ENCODE data around the gene UNC79.

Gene UNC79

DNA sequence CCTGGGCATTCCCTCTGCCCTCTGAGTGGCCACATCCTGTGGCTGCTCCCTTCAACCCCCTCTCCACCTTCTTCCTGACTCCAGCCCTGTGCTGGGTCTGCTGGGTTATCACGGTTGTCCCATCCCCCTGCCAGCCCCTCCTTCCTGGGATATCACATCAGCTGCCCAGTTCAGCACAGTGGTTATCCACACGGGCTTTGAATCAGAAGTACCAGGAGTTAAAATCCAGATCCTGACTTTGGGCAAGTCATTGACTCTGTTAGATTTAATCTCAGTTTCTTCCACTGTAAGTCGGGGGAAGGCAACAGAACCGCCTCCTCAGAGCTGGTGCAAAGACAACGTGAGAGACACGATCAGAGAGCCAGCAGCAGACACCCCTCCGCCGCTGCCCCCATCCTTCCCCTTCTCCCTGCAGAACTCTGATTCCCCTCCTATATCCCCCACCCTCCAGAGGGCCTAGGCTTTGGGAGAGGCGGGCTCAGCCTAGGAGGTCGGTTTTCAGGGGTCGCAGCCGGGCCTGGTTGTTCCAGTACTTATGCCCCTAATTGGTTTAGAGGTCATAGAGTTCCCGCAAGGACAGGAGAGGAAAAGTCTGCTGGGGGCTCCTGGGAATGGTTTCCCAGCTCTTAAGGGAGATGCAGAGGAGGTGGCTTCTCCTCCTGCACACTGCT is 315.0 kb downstream of the UNC79 start:
- DNase-seq (ENCODE audit: low read depth in 2 of 2, low spot score in 1 of 2) = no peak

DNA sequence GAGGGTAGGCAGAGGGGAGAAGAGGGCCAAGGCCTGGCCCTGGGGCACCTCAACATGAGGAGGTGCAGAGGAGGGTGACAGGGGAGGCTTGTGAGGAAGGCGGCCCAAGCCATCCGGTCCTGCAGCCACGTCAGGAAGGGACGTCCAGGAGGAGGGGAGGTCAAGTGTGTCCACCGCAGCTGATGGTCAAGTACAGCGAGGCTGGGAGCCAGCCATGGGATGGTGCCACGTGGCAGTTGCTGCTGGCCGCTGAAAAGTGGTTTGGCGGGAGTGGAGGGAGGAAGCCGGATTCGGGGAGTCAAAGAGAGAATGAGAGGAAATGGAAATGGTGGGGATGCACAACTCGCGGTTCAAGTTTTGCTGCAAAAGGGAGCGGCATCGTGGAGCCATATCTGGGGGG is 316.4 kb downstream of the UNC79 start:
- no peak for DNase-seq (ENCODE audit: low read depth in 2 of 2, low spot score in 1 of 2)

DNA sequence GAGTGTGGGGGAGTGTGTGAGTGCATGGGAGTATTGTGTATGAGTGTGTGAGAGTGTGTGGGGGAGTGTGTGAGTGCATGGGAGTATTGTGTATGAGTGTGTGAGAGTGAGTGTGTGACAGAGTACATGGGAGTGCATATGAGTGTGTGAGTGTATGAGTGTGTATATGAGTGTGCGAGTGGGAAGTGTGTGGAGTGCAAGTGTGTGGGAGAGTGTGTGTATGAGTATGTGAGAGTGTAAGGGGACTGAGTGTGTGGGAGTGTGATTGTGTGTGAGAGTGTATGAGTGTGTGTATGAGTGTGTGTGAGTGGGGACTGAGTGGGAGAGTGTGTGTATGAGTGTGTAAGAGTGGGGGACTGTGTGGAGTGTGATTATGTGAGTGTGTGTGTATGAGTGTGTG is 316.8 kb downstream of the UNC79 start:
- no peak for DNase-seq (ENCODE audit: low read depth in 2 of 2, low spot score in 1 of 2)

DNA sequence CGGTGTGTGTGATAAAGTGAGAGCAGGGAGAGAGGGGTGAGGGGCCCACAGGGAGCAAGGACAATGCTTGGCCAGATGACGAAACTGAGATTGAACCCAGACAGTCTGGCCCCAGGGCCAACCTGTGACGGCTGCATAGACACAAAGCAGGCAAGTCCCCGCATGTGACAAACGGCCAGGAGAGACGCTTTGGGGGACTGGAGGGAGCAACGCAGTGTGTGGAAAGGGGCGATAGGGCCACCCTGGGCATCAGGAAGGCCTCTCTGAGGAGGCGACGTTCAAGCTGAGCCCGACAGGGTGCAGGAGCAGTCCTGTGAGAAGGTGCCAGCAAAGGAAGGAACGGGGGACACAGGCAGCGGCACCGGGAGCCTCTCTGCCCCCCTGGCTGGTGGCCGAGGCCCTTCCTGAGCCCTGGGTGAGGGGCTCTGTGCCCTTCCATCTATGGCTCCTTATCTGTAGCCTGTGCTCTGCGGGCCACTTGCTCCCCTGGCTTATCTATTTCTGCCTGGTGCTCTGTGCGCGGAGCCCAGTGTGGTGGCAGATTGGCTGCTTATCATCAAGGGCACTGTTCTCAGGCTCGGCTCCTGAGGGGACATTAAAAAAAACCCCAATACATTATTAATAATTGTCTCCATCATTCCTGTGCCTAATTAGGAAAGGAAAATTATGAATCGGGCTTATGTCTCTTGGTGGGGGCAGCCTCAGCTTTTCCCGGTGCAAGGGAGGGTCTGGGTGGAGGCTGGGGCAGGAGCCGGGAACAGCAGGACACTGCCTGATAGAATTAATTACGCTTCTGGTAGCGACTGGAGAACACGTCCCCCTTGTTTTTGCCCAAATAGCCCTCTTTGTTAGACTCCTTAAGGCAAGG is 317.7 kb downstream of the UNC79 start:
- DNase-seq (ENCODE audit: low read depth in 2 of 2, low spot score in 1 of 2) = no peak

DNA sequence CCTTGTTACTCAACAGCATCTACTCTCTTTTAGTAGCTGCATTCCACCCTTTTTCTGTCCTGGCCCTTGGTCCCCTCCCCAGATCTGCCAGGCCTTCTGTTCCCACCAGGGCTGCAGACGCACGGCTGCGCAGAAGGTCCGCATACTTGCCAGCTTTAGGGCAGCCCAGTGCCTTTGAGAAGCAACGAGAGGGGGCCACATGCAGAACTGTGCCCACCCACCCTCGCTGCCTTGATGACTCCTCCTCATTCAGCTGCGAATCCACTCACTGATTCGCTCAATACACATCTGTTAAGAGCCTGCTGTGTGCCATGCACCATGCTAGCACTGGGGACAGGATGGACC is 318.3 kb downstream of the UNC79 start:
- DNase-seq (ENCODE audit: low read depth in 2 of 2, low spot score in 1 of 2) = no peak

DNA sequence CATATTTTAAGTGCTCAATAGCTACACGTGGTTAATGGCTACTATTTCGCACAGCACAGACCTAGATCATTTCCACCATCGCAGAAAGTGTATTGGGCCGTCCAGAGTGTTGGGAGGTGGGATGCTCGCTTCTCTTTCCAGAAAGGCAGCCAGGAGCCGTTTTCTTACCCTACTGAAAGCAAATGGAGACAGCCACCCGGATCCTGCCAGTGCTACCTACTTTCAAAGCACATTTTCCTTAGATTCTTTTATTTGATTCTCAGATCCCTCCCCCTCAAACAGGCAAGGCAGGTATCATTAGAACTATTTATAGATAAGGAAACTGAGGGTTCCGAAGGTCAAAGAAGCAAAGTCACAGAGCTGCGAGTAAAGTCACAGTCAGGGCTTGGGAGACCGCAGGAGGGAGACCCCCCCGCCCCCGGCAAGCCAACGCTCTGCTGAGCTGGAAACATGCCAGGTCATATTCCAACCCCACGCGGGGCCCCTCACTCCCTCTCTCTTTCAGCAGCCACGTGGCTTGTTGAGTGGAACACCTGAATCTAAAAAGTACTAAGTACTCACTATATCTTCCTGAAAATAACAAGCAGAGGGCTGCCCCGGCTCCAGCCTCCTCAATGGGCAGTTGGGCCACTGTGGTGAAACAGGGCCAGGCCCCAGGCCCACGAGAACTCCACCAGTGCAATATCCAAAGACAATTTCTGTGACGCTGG is 321.4 kb downstream of the UNC79 start:
- DNase-seq (ENCODE audit: low read depth in 2 of 2, low spot score in 1 of 2) = no peak

DNA sequence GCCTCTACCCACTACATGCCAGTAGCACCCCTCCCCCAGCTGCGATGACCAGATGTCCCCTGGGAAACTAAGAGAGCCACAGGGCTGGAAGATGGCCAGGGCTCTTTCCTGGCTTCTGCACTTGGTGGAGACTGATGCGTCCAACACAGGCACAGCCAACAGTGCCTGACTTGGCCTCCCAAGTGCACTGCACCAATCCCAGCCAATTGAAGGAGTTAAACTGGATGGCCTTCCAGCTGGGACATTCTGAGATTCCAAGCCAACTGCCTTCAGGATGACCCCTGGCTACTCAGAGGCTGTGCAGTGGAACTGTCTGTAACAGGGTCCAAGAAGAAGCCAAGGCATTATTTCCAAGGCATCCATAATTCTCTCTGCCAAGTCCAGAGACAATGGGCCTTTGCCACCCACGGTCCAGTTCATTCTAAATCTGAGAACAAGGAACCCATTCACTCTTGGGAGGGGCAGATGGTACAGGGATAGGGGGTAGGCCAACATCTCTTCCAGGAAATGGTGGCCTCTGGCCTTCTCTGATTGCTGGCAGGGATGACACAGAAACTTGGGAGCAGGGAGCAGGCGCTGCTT is 322.3 kb downstream of the UNC79 start:
- no peak for DNase-seq (ENCODE audit: low read depth in 2 of 2, low spot score in 1 of 2)

DNA sequence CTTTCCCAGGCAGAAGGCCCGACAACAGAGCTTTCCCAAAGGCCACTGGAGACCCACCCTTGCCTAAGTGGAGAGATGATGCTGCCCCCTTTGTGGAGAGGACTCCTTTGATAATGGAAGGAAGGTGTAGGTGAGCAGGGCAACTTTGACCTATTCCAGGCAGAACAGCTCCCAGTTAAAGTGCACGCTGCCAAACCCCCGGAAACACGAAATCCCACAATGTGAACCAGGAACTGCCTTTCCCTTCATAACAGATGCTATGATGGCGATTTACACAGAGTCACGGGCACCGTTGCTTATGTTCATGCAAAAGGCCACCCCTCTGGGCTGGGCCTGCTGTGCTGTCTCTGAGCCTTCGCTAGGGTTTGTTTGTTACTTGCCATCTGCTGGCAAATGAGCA is 322.9 kb downstream of the UNC79 start:
- DNase-seq (ENCODE audit: low read depth in 2 of 2, low spot score in 1 of 2) = no peak

DNA sequence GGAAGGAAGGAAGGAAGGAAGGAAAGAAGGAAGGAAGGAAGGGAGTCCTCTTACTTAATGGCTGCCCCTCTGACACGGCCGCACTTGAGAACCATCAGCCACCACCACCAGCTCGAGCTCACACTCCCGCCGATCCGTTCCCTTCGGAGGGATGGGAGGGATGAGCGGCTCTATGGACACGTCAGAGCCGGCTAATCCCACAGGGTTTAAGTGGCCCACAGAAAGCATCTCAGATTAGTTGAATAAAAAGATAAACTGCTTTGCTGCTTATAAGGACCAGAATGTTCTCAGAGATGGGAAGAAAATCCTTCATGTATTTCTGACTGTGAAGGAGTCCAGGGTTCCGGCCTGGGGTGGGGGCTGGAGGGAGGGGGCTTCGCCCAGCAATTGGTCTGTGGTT is 326.5 kb downstream of the UNC79 start:
- no peak for DNase-seq (ENCODE audit: low read depth in 2 of 2, low spot score in 1 of 2)
